Measurements from ENCODE around the gene SERTAD2.

SERTAD2 gene

DNA sequence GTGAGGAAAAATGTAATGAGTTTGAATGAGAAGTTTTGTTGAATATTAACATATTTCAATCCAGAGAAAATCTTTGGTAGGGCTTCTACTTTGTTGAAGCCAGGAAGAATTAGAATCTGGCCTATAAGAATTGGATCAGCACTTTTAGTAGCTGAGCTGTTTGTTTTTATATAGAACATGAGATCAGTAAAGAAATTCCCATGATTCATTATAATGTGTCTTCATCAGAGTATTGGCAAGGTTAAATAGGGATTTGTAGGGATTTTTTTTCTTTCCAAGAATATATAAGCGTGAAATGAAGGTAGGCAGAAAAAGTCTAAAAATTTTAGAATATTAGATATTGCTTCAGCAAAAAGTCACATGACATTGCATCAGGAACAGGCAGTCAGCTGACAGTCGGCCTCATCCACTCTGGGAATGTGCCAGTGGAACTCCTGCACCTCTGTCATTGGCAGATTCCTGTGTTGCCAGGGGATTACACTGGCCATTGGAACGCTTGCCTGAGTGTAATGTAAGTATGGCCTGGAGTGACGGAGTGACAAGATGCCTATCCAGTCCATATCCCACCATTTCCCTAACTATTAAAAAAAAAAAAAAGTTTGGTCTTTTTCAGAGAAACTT, 60.6 kb downstream of the SERTAD2 start:
- TF ChIP-seq, protein P1, sequence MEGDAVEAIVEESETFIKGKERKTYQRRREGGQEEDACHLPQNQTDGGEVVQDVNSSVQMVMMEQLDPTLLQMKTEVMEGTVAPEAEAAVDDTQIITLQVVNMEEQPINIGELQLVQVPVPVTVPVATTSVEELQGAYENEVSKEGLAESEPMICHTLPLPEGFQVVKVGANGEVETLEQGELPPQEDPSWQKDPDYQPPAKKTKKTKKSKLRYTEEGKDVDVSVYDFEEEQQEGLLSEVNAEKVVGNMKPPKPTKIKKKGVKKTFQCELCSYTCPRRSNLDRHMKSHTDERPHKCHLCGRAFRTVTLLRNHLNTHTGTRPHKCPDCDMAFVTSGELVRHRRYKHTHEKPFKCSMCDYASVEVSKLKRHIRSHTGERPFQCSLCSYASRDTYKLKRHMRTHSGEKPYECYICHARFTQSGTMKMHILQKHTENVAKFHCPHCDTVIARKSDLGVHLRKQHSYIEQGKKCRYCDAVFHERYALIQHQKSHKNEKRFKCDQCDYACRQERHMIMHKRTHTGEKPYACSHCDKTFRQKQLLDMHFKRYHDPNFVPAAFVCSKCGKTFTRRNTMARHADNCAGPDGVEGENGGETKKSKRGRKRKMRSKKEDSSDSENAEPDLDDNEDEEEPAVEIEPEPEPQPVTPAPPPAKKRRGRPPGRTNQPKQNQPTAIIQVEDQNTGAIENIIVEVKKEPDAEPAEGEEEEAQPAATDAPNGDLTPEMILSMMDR (conservative IDR thresholded peaks at IDR 0.05; ENCODE audit: low read length): no peak
- peak; percentile 37 for DNase-seq (ENCODE audit: low read depth)

DNA sequence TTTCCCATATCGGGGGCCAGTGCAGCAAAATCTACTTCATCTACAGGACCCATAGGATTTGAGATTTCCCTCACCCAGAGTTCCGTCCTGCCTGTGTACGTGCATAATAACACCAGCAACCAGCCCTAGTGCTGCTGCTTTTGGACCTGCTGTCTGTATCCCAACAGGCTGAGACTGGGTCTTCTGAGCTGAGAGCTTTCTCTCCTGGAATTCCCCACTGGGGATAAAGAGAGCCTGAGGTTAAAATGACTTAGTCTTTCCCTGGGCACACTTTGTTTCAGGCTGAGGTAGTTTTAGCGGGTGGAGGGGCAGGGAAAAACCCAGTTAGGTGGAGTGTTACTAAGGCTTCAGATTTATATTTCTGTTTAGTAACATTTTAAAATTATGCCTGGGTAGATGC, 62.5 kb downstream of the SERTAD2 start:
- H3K4me3 ChIP-seq (ENCODE audit: low read length): no peak overlapping the region
- TF ChIP-seq, protein P1 (conservative IDR thresholded peaks at IDR 0.05; ENCODE audit: low read length): no peak
- DNase-seq (ENCODE audit: low read depth): no peak

More for the DNA sequence above, 60.6 kb downstream of the SERTAD2 start:
- H3K4me3 ChIP-seq (ENCODE audit: low read length): no peak overlapping the region

DNA sequence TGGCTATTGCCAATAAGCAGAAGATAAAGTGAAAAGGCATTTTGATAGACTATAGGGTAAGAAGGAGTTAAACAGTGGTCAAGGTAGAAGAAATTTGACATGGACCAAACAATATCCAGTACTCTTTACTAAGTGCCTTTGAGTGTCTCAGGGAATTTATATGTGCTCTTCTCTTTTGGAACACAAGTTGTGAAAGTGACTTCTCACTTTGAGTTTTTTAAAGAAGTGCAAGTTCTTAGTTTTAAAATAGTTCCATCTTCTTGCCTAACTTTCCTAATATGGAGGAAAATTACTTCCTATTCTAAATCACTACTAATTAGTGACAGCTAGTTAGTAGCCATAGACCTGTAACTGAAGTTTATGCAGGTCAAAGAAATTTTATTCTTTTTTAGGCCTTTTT, 66.2 kb downstream of the SERTAD2 start:
- no peak for DNase-seq (ENCODE audit: low read depth)
- no peak overlapping the region for H3K4me3 ChIP-seq (ENCODE audit: low read length)
- TF ChIP-seq, protein P1 (conservative IDR thresholded peaks at IDR 0.05; ENCODE audit: low read length): no peak

DNA sequence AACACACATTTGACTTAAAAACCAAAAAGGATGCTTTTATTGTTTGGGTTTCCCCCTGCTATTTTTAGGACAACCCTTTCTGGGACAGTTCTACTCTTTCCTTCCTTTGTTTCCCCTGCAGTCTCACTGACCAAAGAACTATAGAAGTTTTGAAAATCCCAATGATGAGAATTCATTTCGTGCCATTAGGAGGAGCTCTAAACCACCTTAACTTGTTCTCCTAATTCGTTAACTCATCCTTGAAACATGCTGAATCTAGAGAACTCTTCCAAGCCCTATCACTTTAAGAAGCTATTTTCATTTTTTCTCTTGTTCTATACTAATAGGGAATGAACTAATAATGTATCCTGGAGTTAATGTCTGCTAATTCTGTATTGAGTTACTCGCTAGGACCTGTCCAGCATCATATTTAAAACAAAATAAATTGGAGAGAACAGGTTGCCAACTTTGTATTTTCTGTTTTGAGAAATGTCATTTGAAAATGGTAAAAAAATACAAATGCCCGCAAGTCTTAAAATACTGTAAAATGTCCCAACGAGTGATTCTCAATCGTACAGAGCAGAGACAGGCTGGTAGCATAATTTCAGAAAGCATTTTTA, 66.7 kb downstream of the SERTAD2 start:
- no peak overlapping the region for H3K4me3 ChIP-seq (ENCODE audit: low read length)
- TF ChIP-seq, protein P1 (conservative IDR thresholded peaks at IDR 0.05; ENCODE audit: low read length): peak; percentile 81
- peak; percentile 72 for DNase-seq (ENCODE audit: low read depth)

DNA sequence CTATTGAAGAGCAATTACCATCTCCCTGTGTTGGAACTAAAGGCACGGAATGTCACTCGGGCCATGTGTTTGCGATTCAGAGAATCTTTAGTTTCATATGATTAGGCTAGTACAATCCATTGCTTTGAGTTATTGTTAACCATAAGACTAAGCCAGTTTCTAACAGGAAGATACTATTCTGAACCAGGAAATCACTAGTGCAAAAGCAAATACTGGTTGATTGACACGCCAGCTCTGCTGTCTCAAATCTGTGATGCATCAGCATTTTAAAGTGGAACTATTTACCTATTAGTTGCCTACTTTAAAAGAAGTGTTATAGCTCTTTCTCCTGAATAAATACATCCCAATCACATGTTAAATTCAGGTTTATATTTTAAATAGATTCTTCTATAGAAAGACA, 67.7 kb downstream of the SERTAD2 start:
- no peak for DNase-seq (ENCODE audit: low read depth)
- no peak overlapping the region for H3K4me3 ChIP-seq (ENCODE audit: low read length)
- TF ChIP-seq, protein P1 (conservative IDR thresholded peaks at IDR 0.05; ENCODE audit: low read length): no peak

DNA sequence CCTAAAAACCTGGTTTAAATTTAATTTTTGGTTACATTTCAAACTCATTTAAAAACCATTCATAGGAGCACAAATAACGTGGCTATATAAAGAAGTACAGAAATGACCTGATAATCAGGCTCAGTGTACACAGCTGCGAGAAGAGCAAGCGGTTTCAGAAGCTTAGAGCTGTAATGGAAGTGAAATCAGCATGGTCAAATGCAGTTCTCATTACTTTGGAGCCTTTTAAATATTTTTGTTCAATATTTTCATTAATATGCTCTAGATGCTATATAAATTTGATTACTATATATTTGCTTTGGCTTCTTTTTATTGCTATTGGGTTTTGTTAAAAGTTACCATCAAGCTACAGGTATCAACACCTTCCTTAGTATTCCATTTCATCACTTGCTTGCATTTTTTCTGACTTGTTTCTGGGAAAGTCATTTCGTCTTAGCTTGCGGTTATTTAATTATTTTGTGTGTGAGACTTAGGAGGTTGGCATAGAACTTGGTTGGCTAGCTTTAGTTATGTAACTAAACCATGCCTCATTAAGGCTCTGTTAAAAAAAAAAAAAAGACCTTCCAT, 70.9 kb downstream of the SERTAD2 start:
- no peak for DNase-seq (ENCODE audit: low read depth)
- TF ChIP-seq, protein P1 (conservative IDR thresholded peaks at IDR 0.05; ENCODE audit: low read length): no peak
- H3K4me3 ChIP-seq (ENCODE audit: low read length): no peak overlapping the region
